Lower lobe of right lung (tissue), 2 donors: ENCODE measurements around the gene HTN3. TPM values are rescaled to one million over a fixed set of nuclear protein-coding genes. Genes with fewer than 3 reads are reported as not detected.
"Not testable (repeated sequence)": the region's sequence is repeated elsewhere in the genome, so short reads cannot be mapped to it uniquely, and the experiment has no call there.

Experiments
- ATAC-seq, 2 donors: fragments of 200-7000 bp; cut with Tn5 transposase; one replicate each; pipeline ENCODE4 v1.9.1; 2020 to 2022; ENCODE audit warnings: mild to moderate bottlenecking in 2 of 2, moderate library complexity in 2 of 2
- DNase-seq: peaks from one replicate; pipeline ENCODE4 v3.0.0-alpha.2; 2020
- H3K27ac ChIP-seq: fragments of 200-600 bp; one replicate; pipeline ENCODE4 v1.8.0; 2022
- H3K27me3 ChIP-seq: fragments of 200-600 bp; one replicate; pipeline ENCODE4 v1.8.0; 2022; ENCODE audit warnings: low read depth
- H3K36me3 ChIP-seq: fragments of 200-600 bp; one replicate; pipeline ENCODE4 v1.8.0; 2022; ENCODE audit warnings: mild to moderate bottlenecking
- H3K4me1 ChIP-seq: fragments of 200-600 bp; one replicate; pipeline ENCODE4 v1.8.0; 2022
- H3K4me3 ChIP-seq: fragments of 200-600 bp; one replicate; pipeline ENCODE4 v1.8.0; 2022; ENCODE audit warnings: mild to moderate bottlenecking
- H3K9me3 ChIP-seq: fragments of 200-600 bp; one replicate; pipeline ENCODE4 v1.8.0; 2022
- intact Hi-C: fragments of 100-400 bp; cut with DNase I; formaldehyde crosslinking; loops from one replicate; pipeline ENCODE4 v1.11.0; 2022
- total RNA-seq: library from RNA; stranded (reverse); fragmentation: NEBNext Ultra II Directional; extraction: Animal tissue kit (Norgen Biotek cat#: 25700); gene quantifications from one replicate; pipeline ENCODE4 v1.2.1, GENCODE V29; 2021
- TF ChIP-seq, protein P1 (sequence below): fragments of 200-600 bp; IDR thresholded peaks from one replicate; pipeline ENCODE4 v1.8.0; 2022; ENCODE audit warnings: antibody characterized with exemption, mild to moderate bottlenecking
- donor health status: DM: no; HTN: yes; CAD: no; lungs with severe emphysema.

HTN3 gene
- total RNA-seq, 1 donor from 2014 or later: not detected

DNA sequence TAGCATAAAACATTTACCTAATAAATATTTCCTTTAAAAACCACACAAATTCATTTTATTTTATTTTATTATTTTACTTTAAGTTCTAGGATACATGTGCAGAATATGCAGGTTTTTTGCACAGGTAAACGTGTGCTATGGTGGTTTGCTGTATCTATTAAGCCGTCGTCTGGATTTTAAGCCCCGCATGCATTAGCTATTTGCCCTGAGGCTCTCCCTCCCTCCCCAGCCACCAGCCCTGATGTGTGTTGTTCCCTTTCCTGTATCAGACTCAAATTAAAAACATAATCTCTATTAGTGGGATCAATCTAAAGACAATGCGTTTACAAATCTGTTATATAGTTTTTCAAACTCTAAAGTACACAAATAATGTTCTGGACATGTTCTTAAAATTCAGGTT, 1.2 kb upstream of the HTN3 start:
- intact Hi-C loops: no loop called here
- Histone ChIP-seq H3K27ac (no peak overlapping the region), H3K9me3 (no peaks in the 10 kb centered on the region), H3K36me3 (no peaks in the 10 kb centered on the region), H3K27me3 (no peaks in the 10 kb centered on the region), H3K4me3 (no peak overlapping the region), H3K4me1 (no peaks in the 10 kb centered on the region)
- TF ChIP-seq, protein P1, sequence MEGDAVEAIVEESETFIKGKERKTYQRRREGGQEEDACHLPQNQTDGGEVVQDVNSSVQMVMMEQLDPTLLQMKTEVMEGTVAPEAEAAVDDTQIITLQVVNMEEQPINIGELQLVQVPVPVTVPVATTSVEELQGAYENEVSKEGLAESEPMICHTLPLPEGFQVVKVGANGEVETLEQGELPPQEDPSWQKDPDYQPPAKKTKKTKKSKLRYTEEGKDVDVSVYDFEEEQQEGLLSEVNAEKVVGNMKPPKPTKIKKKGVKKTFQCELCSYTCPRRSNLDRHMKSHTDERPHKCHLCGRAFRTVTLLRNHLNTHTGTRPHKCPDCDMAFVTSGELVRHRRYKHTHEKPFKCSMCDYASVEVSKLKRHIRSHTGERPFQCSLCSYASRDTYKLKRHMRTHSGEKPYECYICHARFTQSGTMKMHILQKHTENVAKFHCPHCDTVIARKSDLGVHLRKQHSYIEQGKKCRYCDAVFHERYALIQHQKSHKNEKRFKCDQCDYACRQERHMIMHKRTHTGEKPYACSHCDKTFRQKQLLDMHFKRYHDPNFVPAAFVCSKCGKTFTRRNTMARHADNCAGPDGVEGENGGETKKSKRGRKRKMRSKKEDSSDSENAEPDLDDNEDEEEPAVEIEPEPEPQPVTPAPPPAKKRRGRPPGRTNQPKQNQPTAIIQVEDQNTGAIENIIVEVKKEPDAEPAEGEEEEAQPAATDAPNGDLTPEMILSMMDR: no peak
- ATAC-seq (no peak), DNase-seq (no peak)

DNA sequence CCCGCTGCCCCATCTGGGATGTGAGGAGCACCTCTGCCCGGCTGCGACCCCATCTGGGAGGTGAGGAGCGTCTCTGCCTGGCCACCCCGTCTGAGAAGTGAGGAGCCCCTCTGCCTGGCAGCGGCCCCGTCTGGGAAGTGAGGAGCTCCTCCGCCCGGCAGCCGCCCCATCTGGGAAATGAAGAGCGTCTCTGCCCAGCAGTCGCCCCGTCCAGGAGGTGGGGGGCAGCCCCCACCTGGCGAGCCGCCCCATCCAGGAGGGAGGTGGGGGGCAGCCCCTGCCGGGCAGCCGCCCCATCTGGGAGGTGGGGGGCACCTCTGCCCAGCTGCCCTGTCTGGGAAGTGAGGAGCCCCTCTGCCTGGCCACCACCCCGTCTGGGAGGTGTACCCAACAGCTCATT, 9.3 kb downstream of the HTN3 start:
- H3K27me3 ChIP-seq, intact Hi-C loops, H3K4me3 ChIP-seq, H3K27ac ChIP-seq, DNase-seq, H3K36me3 ChIP-seq, H3K4me1 ChIP-seq, H3K9me3 ChIP-seq, ATAC-seq: not testable (repeated sequence)

DNA sequence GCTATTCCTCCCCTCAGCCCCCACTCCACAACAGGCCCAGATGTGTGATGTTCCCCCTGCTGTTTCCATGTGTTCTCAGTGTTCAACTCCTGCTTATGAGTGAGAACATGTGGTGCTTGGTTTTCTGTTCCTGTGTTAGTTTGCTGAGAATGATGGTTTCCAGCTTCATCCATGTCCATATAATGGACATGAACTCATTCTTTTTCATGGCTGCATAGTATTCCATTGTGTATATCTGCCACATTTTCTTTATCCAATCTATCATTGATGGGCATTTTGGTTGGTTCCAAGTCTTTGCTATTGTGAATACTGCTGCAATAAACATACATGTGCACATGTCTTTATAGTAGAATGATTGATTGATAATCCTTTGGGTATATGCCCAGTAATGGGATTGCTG, 11.7 kb downstream of the HTN3 start:
- H3K9me3 ChIP-seq, DNase-seq, H3K4me3 ChIP-seq, intact Hi-C loops, ATAC-seq, H3K27me3 ChIP-seq, H3K36me3 ChIP-seq, H3K4me1 ChIP-seq, H3K27ac ChIP-seq: not testable (repeated sequence)

DNA sequence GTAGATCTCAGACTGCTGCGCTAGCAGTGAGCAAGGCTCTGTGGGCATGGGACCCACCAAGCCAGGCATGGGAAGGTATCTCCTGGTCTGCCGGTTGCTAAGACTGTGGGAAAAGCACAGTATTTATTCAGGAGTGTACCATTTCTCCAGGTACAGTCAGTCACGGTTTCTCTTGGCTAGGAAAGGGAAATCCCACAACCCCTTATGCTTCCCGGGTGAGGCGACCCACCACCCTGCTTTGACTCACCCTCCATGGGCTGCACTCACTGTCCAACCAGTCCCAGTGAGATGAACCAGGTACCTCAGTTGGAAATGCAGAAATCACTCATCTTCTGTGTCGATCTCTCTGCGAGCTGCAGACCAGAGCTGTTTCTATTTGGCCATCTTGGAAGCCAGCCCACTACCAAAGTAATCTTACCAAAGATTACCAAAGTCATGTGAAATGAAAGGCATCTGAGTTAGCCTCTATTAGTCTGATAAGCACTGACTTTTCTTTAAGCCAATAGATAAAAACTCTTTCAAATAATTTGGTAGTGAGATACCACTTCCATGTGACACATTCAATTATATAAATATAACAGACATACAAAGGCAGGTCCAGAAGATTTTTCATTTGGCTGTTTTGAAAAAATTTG, 13.5 kb downstream of the HTN3 start:
- ATAC-seq (no peak), DNase-seq (no peak)
- H3K27me3 ChIP-seq: no peaks in the 10 kb centered on the region
- H3K27ac ChIP-seq: no peak overlapping the region
- TF ChIP-seq, protein P1: no peak
- H3K4me3 ChIP-seq: no peak overlapping the region
- H3K4me1 ChIP-seq: no peaks in the 10 kb centered on the region
- intact Hi-C loops: no loop called here
- H3K36me3 ChIP-seq: no peaks in the 10 kb centered on the region
- H3K9me3 ChIP-seq: no peaks in the 10 kb centered on the region

DNA sequence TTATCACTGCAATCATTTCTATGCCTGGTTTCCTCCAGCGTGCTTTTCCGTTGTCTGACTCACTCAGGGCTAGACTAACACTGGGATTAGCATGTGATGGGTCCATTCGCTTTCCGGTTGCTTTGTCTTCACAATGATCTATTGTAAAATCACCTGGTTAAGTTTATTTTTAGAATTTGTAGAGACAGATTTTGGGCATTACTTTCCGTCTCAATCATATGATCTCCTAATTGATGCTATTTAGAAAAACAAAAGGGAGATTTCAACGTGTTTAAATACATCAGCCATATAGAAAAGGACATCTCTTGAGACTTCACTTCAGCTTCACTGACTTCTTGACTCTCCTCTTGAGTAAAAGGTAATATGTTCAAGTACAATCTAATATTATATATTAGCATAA, 21.9 kb downstream of the HTN3 start, which contains the start of gene HTN1:
Gene HTN1, plus strand, starts transcription at position 301 of the 400 bp plus-strand sequence. CDS start 2,639 bp downstream, outside the sequence.
- H3K27ac ChIP-seq, H3K9me3 ChIP-seq, H3K4me1 ChIP-seq, ATAC-seq, intact Hi-C loops, DNase-seq, H3K36me3 ChIP-seq, H3K4me3 ChIP-seq, H3K27me3 ChIP-seq: not testable (repeated sequence)

DNA sequence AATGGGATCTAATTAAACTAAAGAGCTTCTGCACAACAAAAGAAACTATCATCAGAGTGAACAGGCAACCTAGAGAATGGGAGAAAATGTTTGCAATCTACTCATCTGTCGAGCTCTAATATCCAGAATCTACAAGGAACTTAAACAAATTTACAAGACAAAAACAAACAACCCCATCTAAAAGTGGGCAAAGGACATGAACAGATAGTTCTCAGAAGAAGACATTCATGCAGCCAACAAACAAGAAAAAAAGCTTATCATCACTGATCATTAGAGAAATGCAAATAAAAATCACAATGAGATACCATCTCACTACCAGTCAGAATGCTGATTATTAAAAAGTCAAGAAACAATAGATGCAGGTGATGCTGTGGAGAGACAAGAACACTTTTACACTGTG, 28.3 kb downstream of the HTN3 start:
- intact Hi-C loops, H3K27ac ChIP-seq, H3K36me3 ChIP-seq, ATAC-seq, H3K4me3 ChIP-seq, H3K9me3 ChIP-seq, H3K27me3 ChIP-seq, DNase-seq, H3K4me1 ChIP-seq: not testable (repeated sequence)

DNA sequence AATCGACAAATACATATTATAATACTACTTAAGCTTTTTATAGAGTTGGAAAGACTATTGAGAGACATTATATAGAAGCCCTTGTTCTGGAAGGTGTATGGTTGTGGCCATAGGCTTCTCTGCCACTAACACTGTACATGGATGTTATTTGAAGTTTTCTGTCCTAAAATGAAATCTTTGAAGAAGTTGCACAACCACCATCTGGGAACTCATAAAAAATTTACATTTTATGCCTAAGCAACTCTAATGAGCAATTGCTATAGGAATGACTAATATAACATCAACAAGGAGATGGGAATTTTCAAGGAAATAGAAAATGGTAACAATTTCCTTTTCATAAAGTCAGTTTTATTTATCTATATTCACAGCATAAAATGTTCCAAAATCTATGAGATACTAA, 29.4 kb downstream of the HTN3 start:
- H3K4me3 ChIP-seq: no peak overlapping the region
- no peak overlapping the region for H3K27ac ChIP-seq
- H3K4me1 ChIP-seq: no peaks in the 10 kb centered on the region
- ATAC-seq (no peak), DNase-seq (no peak)
- H3K9me3 ChIP-seq: no peaks in the 10 kb centered on the region
- H3K27me3 ChIP-seq: no peaks in the 10 kb centered on the region
- H3K36me3 ChIP-seq: no peaks in the 10 kb centered on the region
- TF ChIP-seq, protein P1: no peak
- intact Hi-C loops: no loop called here
